SK-N-SH (cell line): ENCODE data around the gene P2RX5. TPM values are rescaled to one million over a fixed set of nuclear protein-coding genes. Genes with fewer than 3 reads are reported as not detected.
"Not testable (repeated sequence)": the region's sequence is repeated elsewhere in the genome, so short reads cannot be mapped to it uniquely, and the experiment has no call there.

Source experiments
- CTCF ChIA-PET: fragments of 300-600, 350-600 bp; formaldehyde crosslinking; extraction: SDS; loops from one replicate; lab custom pipeline; 2021; lab: Yijun Ruan, JAX
- POLR2A ChIA-PET: fragments of 350-600 bp; sonication (Branson Sonifier 250); formaldehyde crosslinking; extraction: SDS; loops from one replicate; lab custom pipeline; 2020; ENCODE audit warnings: antibody characterized with exemption, inconsistent platforms; lab: Yijun Ruan, JAX
- DNase-seq: peaks from one replicate; pipeline ENCODE4 v3.0.0; 2012
- H2AFZ ChIP-seq: fragments of 200-600 bp; sonication (generic); 2 replicates; pipeline ENCODE4 v1.8.1; 2016; ENCODE audit warnings: antibody characterized with exemption, mild to moderate bottlenecking, low read depth
- H3F3A ChIP-seq: fragments of 200-600 bp; sonication (generic); replicated peaks from 2 replicates; pipeline ENCODE3; 2016; ENCODE audit warnings: antibody characterized with exemption, mild to moderate bottlenecking; ENCODE audit not compliant: insufficient read depth
- H3K27ac ChIP-seq, 2 experiments: fragments of 200-500 bp in 1 of 2; fragments of 200-600 bp in 1 of 2; sonication (Bioruptor generic) in 1 of 2; sonication (generic), shearing (Covaris generic) in 1 of 2; 2 replicates each; pipeline versions ENCODE4 v1.5.1 to v1.6.1; 2014 to 2016; ENCODE audit warnings: low read depth in 2 of 2, inconsistent platforms in 1 of 2, low read length in 1 of 2, mild to moderate bottlenecking in 1 of 2, mixed read lengths in 1 of 2
- H3K27me3 ChIP-seq: fragments of 200-600 bp; sonication (generic), shearing (Covaris generic); 2 replicates; pipeline ENCODE4 v1.6.1; 2016; ENCODE audit warnings: mixed run types; ENCODE audit not compliant: insufficient read depth
- H3K36me3 ChIP-seq, 2 experiments: fragments of 200-500 bp in 1 of 2; fragments of 200-600 bp in 1 of 2; sonication (Bioruptor generic) in 1 of 2; sonication (generic) in 1 of 2; replicated peaks in 1 of 2; 2 replicates each; pipeline versions ENCODE3 to v1.5.1; 2014 to 2016; ENCODE audit warnings: low read length in 1 of 2, mild to moderate bottlenecking in 1 of 2; ENCODE audit not compliant: insufficient read depth in 2 of 2, control insufficient read depth in 1 of 2
- H3K4me1 ChIP-seq, 2 experiments: fragments of 200-500 bp in 1 of 2; fragments of 200-600 bp in 1 of 2; sonication (Bioruptor generic) in 1 of 2; sonication (generic), shearing (Covaris generic) in 1 of 2; 2 replicates each; pipeline versions ENCODE4 v1.5.1 to v1.6.1; 2014 to 2016; ENCODE audit warnings: low read depth in 1 of 2, low read length in 1 of 2, mixed run types in 1 of 2; ENCODE audit not compliant: insufficient read depth in 2 of 2, control insufficient read depth in 1 of 2
- H3K4me2 ChIP-seq: fragments of 200-600 bp; sonication (generic), shearing (Covaris generic); 2 replicates; pipeline ENCODE4 v1.6.1; 2017; ENCODE audit warnings: mixed run types
- H3K4me3 ChIP-seq, 2 experiments: fragments of 200-500 bp in 1 of 2; fragments of 200-600 bp in 1 of 2; sonication (Bioruptor generic) in 1 of 2; sonication (generic), shearing (Covaris generic) in 1 of 2; 2 replicates each; pipeline versions ENCODE4 v1.5.1 to v1.8.1; 2014 to 2016; ENCODE audit warnings: low read depth in 2 of 2, inconsistent platforms in 1 of 2, low read length in 1 of 2, mild to moderate bottlenecking in 1 of 2, mixed read lengths in 1 of 2, moderate library complexity in 1 of 2
- H3K79me2 ChIP-seq: fragments of 200-600 bp; sonication (generic); 2 replicates; pipeline ENCODE4 v1.8.1; 2017; ENCODE audit warnings: mild to moderate bottlenecking; ENCODE audit not compliant: insufficient read depth
- H3K9ac ChIP-seq: fragments of 200-600 bp; sonication (generic); 2 replicates; pipeline ENCODE4 v1.6.1; 2017; ENCODE audit warnings: mixed run types
- H3K9me2 ChIP-seq: fragments of 200-600 bp; sonication (generic); 2 replicates; pipeline ENCODE4 v1.6.1; 2017; ENCODE audit warnings: mixed run types
- H3K9me3 ChIP-seq: fragments of 200-600 bp; sonication (generic); 2 replicates; pipeline ENCODE4 v1.6.1; 2017; ENCODE audit warnings: mixed run types, mild to moderate bottlenecking, moderate library complexity
- H4K20me1 ChIP-seq: fragments of 200-600 bp; sonication (generic); 2 replicates; pipeline ENCODE4 v1.6.1; 2017; ENCODE audit warnings: mild to moderate bottlenecking, mixed run types; ENCODE audit not compliant: insufficient read depth
- FOSL2 ChIP-seq: IDR thresholded peaks from 2 replicates; pipeline ENCODE4 v1.4.0; 2012; ENCODE audit warnings: low read depth, mild to moderate bottlenecking, moderate library complexity, borderline replicate concordance
- JUND ChIP-seq: IDR thresholded peaks from 2 replicates; pipeline ENCODE4 v1.4.0; 2012
- MEF2A ChIP-seq: IDR thresholded peaks from 2 replicates; pipeline ENCODE4 v1.4.0; 2012; ENCODE audit warnings: low read depth, borderline replicate concordance
- MXI1 ChIP-seq: IDR thresholded peaks from 2 replicates; pipeline ENCODE4 v1.6.1; 2012; ENCODE audit warnings: mild to moderate bottlenecking, low read depth, low read length, improper control_type of control experiment
- RAD21 ChIP-seq: IDR thresholded peaks from 2 replicates; pipeline ENCODE4 v1.6.1; 2012; ENCODE audit warnings: mild to moderate bottlenecking, low read length
- RFX5 ChIP-seq: IDR thresholded peaks from 2 replicates; pipeline ENCODE4 v1.6.1; 2012; ENCODE audit warnings: mild to moderate bottlenecking, improper control_type of control experiment, low read length
- RXRA ChIP-seq: IDR thresholded peaks from 2 replicates; pipeline ENCODE4 v1.4.0; 2012; ENCODE audit warnings: low read depth, mild to moderate bottlenecking, borderline replicate concordance
- SMC3 ChIP-seq: IDR thresholded peaks from 2 replicates; pipeline ENCODE4 v1.6.1; 2012; ENCODE audit warnings: low read depth, low read length, improper control_type of control experiment
- WGBS: methylation state at CpG from one replicate; pipeline ENCODE4 v1.1.6; 2017; ENCODE audit warnings: low lambda C conversion rate; 5-methylcytosine and 5-hydroxymethylcytosine counted together
- polyA plus RNA-seq, 3 experiments: library from polyadenylated mRNA; depleted of rRNA; stranded (reverse); fragments of >200 nt; gene quantifications; 2 replicates each; pipeline ENCODE4 v1.2.3, GENCODE V29; 2012
- TF ChIP-seq, protein P1 (sequence below): IDR thresholded peaks from 2 replicates; pipeline ENCODE4 v1.6.1; 2012; ENCODE audit warnings: mild to moderate bottlenecking, low read depth, low read length, moderate library complexity
- TF ChIP-seq, protein P2 (sequence below): IDR thresholded peaks from 2 replicates; pipeline ENCODE4 v1.4.0; 2012; ENCODE audit warnings: low read depth, borderline replicate concordance
- TF ChIP-seq, protein P3 (sequence below): fragments of 150-350 bp; IDR thresholded peaks from 2 replicates; pipeline ENCODE4 v1.6.1; 2017; ENCODE audit warnings: antibody characterized with exemption, low read length, low read depth, borderline replicate concordance
- TF ChIP-seq, protein P4 (sequence below): IDR thresholded peaks from 2 replicates; pipeline ENCODE4 v1.4.0; 2012; ENCODE audit warnings: low read depth, borderline replicate concordance

Gene P2RX5
- polyA plus RNA-seq, 1 of the 3 experiments (the other 2 are of a cell fraction) = 0.97 TPM

DNA sequence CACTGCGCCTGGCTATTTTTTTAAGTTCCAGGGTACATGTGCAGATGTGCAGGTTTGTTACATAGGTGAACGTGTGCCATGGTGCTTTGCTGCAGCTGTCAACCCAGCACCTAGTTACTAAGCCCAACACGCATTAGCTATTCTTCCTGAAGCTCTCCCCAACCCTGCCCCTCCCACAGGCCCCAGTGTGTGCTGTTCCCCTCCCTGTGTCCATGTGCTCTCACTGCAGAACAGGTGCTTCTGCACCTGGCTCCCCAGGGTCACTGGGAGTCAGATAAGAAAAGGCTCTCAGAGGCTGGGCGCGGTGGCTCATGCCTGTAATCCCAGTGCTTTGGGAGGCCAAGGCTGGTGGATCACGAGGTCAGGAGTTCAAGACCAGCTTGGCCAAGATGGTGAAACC lies 33.9 kb upstream of the P2RX5 start:
- no peaks in the 10 kb centered on the region for H3K9me2 ChIP-seq
- no peaks in the 10 kb centered on the region for H4K20me1 ChIP-seq
- H3K27ac ChIP-seq = no peak overlapping the region
- no peaks in the 10 kb centered on the region for H3K27me3 ChIP-seq
- H3K4me3 ChIP-seq = no peak overlapping the region
- H3F3A ChIP-seq = no peaks in the 10 kb centered on the region
- DNase-seq = no peak
- ChIA-PET CTCF (interaction anchor here (1.3 to 8.2 kb wide), 2 partner anchors 6 to 98 kb away, joined by 4 to 97 read pairs; no protein-coding TSS in a partner anchor), POLR2A (no interaction called here)
- no peak overlapping the region for H2AFZ ChIP-seq
- no peaks in the 10 kb centered on the region for H3K9me3 ChIP-seq
- peaks cover 0 to 3% of the 10 kb centered on the region in 2 experiments for H3K36me3 ChIP-seq
- H3K9ac ChIP-seq = no peak overlapping the region
- peaks cover 31% of the 10 kb centered on the region for H3K79me2 ChIP-seq
- H3K4me2 ChIP-seq = no peak overlapping the region
- TF ChIP-seq, protein P1, sequence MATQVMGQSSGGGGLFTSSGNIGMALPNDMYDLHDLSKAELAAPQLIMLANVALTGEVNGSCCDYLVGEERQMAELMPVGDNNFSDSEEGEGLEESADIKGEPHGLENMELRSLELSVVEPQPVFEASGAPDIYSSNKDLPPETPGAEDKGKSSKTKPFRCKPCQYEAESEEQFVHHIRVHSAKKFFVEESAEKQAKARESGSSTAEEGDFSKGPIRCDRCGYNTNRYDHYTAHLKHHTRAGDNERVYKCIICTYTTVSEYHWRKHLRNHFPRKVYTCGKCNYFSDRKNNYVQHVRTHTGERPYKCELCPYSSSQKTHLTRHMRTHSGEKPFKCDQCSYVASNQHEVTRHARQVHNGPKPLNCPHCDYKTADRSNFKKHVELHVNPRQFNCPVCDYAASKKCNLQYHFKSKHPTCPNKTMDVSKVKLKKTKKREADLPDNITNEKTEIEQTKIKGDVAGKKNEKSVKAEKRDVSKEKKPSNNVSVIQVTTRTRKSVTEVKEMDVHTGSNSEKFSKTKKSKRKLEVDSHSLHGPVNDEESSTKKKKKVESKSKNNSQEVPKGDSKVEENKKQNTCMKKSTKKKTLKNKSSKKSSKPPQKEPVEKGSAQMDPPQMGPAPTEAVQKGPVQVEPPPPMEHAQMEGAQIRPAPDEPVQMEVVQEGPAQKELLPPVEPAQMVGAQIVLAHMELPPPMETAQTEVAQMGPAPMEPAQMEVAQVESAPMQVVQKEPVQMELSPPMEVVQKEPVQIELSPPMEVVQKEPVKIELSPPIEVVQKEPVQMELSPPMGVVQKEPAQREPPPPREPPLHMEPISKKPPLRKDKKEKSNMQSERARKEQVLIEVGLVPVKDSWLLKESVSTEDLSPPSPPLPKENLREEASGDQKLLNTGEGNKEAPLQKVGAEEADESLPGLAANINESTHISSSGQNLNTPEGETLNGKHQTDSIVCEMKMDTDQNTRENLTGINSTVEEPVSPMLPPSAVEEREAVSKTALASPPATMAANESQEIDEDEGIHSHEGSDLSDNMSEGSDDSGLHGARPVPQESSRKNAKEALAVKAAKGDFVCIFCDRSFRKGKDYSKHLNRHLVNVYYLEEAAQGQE = no peak
- TF ChIP-seq JUND = no peak
- no peak for TF ChIP-seq RFX5
- no peak for TF ChIP-seq MEF2A
- no peak for TF ChIP-seq FOSL2
- TF ChIP-seq, protein P2, sequence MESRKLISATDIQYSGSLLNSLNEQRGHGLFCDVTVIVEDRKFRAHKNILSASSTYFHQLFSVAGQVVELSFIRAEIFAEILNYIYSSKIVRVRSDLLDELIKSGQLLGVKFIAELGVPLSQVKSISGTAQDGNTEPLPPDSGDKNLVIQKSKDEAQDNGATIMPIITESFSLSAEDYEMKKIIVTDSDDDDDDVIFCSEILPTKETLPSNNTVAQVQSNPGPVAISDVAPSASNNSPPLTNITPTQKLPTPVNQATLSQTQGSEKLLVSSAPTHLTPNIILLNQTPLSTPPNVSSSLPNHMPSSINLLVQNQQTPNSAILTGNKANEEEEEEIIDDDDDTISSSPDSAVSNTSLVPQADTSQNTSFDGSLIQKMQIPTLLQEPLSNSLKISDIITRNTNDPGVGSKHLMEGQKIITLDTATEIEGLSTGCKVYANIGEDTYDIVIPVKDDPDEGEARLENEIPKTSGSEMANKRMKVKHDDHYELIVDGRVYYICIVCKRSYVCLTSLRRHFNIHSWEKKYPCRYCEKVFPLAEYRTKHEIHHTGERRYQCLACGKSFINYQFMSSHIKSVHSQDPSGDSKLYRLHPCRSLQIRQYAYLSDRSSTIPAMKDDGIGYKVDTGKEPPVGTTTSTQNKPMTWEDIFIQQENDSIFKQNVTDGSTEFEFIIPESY = no peak
- no peak for TF ChIP-seq SMC3
- no peak for TF ChIP-seq MXI1
- TF ChIP-seq, protein P3, sequence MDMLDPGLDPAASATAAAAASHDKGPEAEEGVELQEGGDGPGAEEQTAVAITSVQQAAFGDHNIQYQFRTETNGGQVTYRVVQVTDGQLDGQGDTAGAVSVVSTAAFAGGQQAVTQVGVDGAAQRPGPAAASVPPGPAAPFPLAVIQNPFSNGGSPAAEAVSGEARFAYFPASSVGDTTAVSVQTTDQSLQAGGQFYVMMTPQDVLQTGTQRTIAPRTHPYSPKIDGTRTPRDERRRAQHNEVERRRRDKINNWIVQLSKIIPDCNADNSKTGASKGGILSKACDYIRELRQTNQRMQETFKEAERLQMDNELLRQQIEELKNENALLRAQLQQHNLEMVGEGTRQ = no peak
- no peak for TF ChIP-seq RXRA
- TF ChIP-seq RAD21 = no peak
- TF ChIP-seq, protein P4, sequence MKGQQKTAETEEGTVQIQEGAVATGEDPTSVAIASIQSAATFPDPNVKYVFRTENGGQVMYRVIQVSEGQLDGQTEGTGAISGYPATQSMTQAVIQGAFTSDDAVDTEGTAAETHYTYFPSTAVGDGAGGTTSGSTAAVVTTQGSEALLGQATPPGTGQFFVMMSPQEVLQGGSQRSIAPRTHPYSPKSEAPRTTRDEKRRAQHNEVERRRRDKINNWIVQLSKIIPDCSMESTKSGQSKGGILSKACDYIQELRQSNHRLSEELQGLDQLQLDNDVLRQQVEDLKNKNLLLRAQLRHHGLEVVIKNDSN = no peak
- peaks cover 0 to 9% of the 10 kb centered on the region in 2 experiments; a peak in 1 of 4 replicates for H3K4me1 ChIP-seq
- WGBS = 78% methylated on average over 4 of the region's 6 CpGs

DNA sequence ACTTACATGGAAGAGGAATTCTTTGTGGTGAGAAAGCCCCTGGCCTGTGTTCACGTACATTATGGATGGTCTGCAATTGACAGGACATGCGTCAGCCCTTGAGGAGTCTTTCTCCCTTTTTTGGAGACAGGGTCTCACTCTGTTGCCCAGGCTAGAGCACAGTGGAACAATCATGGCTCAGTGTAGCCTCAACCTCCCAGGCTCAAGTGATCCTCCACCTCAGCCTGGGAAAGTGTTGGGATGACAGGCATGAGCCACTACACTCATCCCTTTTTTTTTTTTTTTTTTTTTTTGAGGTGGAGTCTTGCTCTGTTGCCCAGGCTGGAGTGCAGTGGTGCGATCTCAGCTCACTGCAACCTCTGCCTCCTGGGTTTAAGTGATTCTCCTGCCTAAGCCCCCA lies 32.1 kb upstream of the P2RX5 start:
- Histone ChIP-seq H3K79me2 (peaks cover 46% of the 10 kb centered on the region), H3K4me1 (peaks cover 0 to 14% of the 10 kb centered on the region in 2 experiments; a peak in 1 of 4 replicates)
- not testable (repeated sequence) for H4K20me1 ChIP-seq, H2AFZ ChIP-seq, H3K27ac ChIP-seq, H3K4me2 ChIP-seq, DNase-seq, H3K9me2 ChIP-seq, H3K9me3 ChIP-seq, H3K27me3 ChIP-seq, H3K9ac ChIP-seq, H3K4me3 ChIP-seq, H3K36me3 ChIP-seq, H3F3A ChIP-seq
- ChIA-PET CTCF (interaction anchor here (8.2 kb wide), 1 partner anchor 7 kb away, joined by 97 read pairs; no protein-coding TSS in a partner anchor), POLR2A (interaction anchor here (0.6 to 1.0 kb wide), 2 partner anchors 33 to 995 kb away, joined by 3 to 4 read pairs; no protein-coding TSS in a partner anchor)
- 100% methylated on average over 3 of the region's 3 CpGs for WGBS
